H1 (cell line): ENCODE data around the gene ENDOD1. TPM values are rescaled to one million over a fixed set of nuclear protein-coding genes. Genes with fewer than 3 reads are reported as not detected.

Source experiments
- CTCF ChIA-PET: fragments of 300-600 bp; sonication (Branson Sonifier 250); formaldehyde crosslinking; loops from one replicate; lab custom pipeline; 2021; ENCODE audit not compliant: partially characterized antibody; lab: Charles Lee
- POLR2A ChIA-PET: fragments of 300-600 bp; sonication (Branson Sonifier 250); formaldehyde crosslinking; loops from one replicate; lab custom pipeline; 2021; ENCODE audit warnings: inconsistent platforms; ENCODE audit not compliant: partially characterized antibody; lab: Charles Lee
- DNase-seq, 2 experiments: peaks; one replicate each; pipeline versions ENCODE4 v3.0.0 to v3.0.0-alpha.2; 2010 to 2022; ENCODE audit warnings: low spot score in 2 of 2, low read depth in 1 of 2, mixed read lengths in 1 of 2
- FAIRE-seq: peaks from 2 replicates; lab custom pipeline; 2011; peaks lifted over from hg19 to GRCh38; lab: Jason Lieb, UNC
- H2AFZ ChIP-seq: 2 replicates; pipeline ENCODE4 v1.8.1; 2012; ENCODE audit warnings: low read length, inconsistent platforms
- H2AK5ac ChIP-seq: 2 replicates; pipeline ENCODE4 v1.6.1; 2013; ENCODE audit warnings: low read depth, low read length
- H2BK120ac ChIP-seq: replicated peaks from 2 replicates; pipeline ENCODE3; 2013; ENCODE audit warnings: low read depth, low read length, inconsistent platforms
- H2BK12ac ChIP-seq: 2 replicates; pipeline ENCODE4 v1.6.1; 2013; ENCODE audit warnings: low read depth, low read length
- H2BK15ac ChIP-seq: 2 replicates; pipeline ENCODE4 v1.6.1; 2013; ENCODE audit warnings: low read length
- H2BK20ac ChIP-seq: 2 replicates; pipeline ENCODE4 v1.6.1; 2013; ENCODE audit warnings: low read length
- H2BK5ac ChIP-seq: 2 replicates; pipeline ENCODE4 v1.6.1; 2013; ENCODE audit warnings: low read depth, low read length
- H3K14ac ChIP-seq: 2 replicates; pipeline ENCODE4 v1.6.1; 2013; ENCODE audit warnings: inconsistent platforms; ENCODE audit not compliant: insufficient read length
- H3K18ac ChIP-seq: 2 replicates; pipeline ENCODE4 v1.6.1; 2013; ENCODE audit warnings: low read length; ENCODE audit errors: extremely low read depth
- H3K23ac ChIP-seq: 2 replicates; pipeline ENCODE4 v1.6.1; 2013; ENCODE audit warnings: inconsistent platforms; ENCODE audit not compliant: insufficient read length
- H3K23me2 ChIP-seq: 2 replicates; pipeline ENCODE4 v1.6.1; 2013; ENCODE audit warnings: low read depth, low read length
- H3K27ac ChIP-seq: 2 replicates; pipeline ENCODE4 v1.6.1; 2011; ENCODE audit warnings: low read depth, low read length, inconsistent platforms
- H3K27me3 ChIP-seq, 4 experiments: replicated peaks in 1 of 4; 1 replicate in 1 of 4; 2 replicates in 3 of 4; pipeline versions ENCODE4 v1.6.1 to v1.8.1; 2011 to 2013; ENCODE audit warnings: low read length in 3 of 4, mild to moderate bottlenecking in 3 of 4, inconsistent platforms in 2 of 4, mixed read lengths in 2 of 4, moderate library complexity in 1 of 4; ENCODE audit not compliant: control insufficient read depth in 3 of 4, insufficient read depth in 3 of 4; ENCODE audit errors: extremely low read depth in 1 of 4
- H3K36me3 ChIP-seq, 4 experiments: 2 replicates each; pipeline versions ENCODE4 v1.6.1 to v1.8.1; 2011 to 2013; ENCODE audit warnings: mild to moderate bottlenecking in 4 of 4, low read length in 3 of 4, moderate library complexity in 2 of 4, control low read depth in 1 of 4, inconsistent platforms in 1 of 4; ENCODE audit not compliant: insufficient read depth in 4 of 4, control insufficient read depth in 2 of 4
- H3K4ac ChIP-seq: replicated peaks from 2 replicates; pipeline ENCODE3; 2013; ENCODE audit warnings: low read length, low read depth, mixed read lengths, inconsistent platforms; ENCODE audit not compliant: insufficient read length
- H3K4me1 ChIP-seq, 4 experiments: replicated peaks in 1 of 4; 1 replicate in 1 of 4; 2 replicates in 3 of 4; pipeline versions ENCODE4 v1.6.1 to v1.8.1; 2011 to 2013; ENCODE audit warnings: low read length in 3 of 4, inconsistent platforms in 2 of 4, mixed read lengths in 1 of 4; ENCODE audit not compliant: insufficient read depth in 4 of 4, control insufficient read depth in 3 of 4
- H3K4me2 ChIP-seq, 2 experiments: 2 replicates each; pipeline versions ENCODE4 v1.6.1 to v1.8.1; 2011 to 2013; ENCODE audit warnings: low read depth in 2 of 2, low read length in 2 of 2, control low read depth in 1 of 2, inconsistent platforms in 1 of 2, mild to moderate bottlenecking in 1 of 2; ENCODE audit not compliant: insufficient read depth in 1 of 2
- H3K4me3 ChIP-seq, 4 experiments: fragments of 200-600, 300-600 bp in 1 of 4; sonication (generic), shearing (Covaris generic), sonication (Bioruptor Twin) in 1 of 4; 2 replicates each; pipeline versions ENCODE4 v1.5.1 to v1.8.1; 2011 to 2016; ENCODE audit warnings: low read length in 4 of 4, low read depth in 3 of 4, control low read depth in 2 of 4, inconsistent platforms in 2 of 4, mild to moderate bottlenecking in 2 of 4, mixed read lengths in 1 of 4, moderate library complexity in 1 of 4; ENCODE audit not compliant: insufficient read depth in 2 of 4; ENCODE audit errors: extremely low read depth in 1 of 4
- H3K56ac ChIP-seq: replicated peaks from 2 replicates; pipeline ENCODE3; 2013; ENCODE audit warnings: low read depth, mild to moderate bottlenecking, mixed read lengths, low read length, inconsistent platforms; ENCODE audit not compliant: insufficient read length
- H3K79me1 ChIP-seq: 2 replicates; pipeline ENCODE4 v1.6.1; 2013; ENCODE audit warnings: low read depth, low read length, control low read depth
- H3K79me2 ChIP-seq, 2 experiments: 2 replicates each; pipeline versions ENCODE4 v1.6.1 to v1.8.1; 2012 to 2013; ENCODE audit warnings: low read length in 2 of 2, mild to moderate bottlenecking in 2 of 2, inconsistent platforms in 1 of 2; ENCODE audit not compliant: insufficient read depth in 2 of 2, control insufficient read depth in 1 of 2
- H3K9ac ChIP-seq, 4 experiments: replicated peaks in 1 of 4; 1 replicate in 1 of 4; 2 replicates in 3 of 4; pipeline versions ENCODE4 v1.6.1 to v1.8.1; 2011 to 2013; ENCODE audit warnings: low read depth in 3 of 4, low read length in 3 of 4, control low read depth in 2 of 4, mild to moderate bottlenecking in 2 of 4, moderate library complexity in 2 of 4, inconsistent platforms in 1 of 4; ENCODE audit errors: extremely low read depth in 1 of 4
- H3K9me3 ChIP-seq, 2 experiments: 2 replicates each; pipeline versions ENCODE4 v1.6.1 to v1.8.1; 2012 to 2013; ENCODE audit warnings: mild to moderate bottlenecking in 2 of 2, moderate library complexity in 2 of 2, control low read depth in 1 of 2, inconsistent platforms in 1 of 2, low read depth in 1 of 2, low read length in 1 of 2, mixed read lengths in 1 of 2; ENCODE audit not compliant: insufficient read depth in 2 of 2
- H4K20me1 ChIP-seq, 2 experiments: replicated peaks in 1 of 2; 2 replicates each; pipeline versions ENCODE3 to v1.8.1; 2011 to 2013; ENCODE audit warnings: inconsistent platforms in 2 of 2, low read length in 2 of 2, mild to moderate bottlenecking in 1 of 2; ENCODE audit not compliant: insufficient read depth in 2 of 2, control insufficient read depth in 1 of 2
- H4K5ac ChIP-seq: 2 replicates; pipeline ENCODE4 v1.6.1; 2013; ENCODE audit warnings: low read length, low read depth, mixed read lengths, inconsistent platforms; ENCODE audit not compliant: insufficient read length
- H4K8ac ChIP-seq: 2 replicates; pipeline ENCODE4 v1.8.0; 2013; ENCODE audit warnings: mild to moderate bottlenecking, moderate library complexity, low read length, inconsistent platforms; ENCODE audit not compliant: insufficient read depth; ENCODE audit errors: extremely low read depth
- H4K91ac ChIP-seq: replicated peaks from 2 replicates; pipeline ENCODE3; 2013; ENCODE audit warnings: low read length, mixed read lengths, inconsistent platforms; ENCODE audit not compliant: insufficient read length
- CEBPB ChIP-seq: IDR thresholded peaks from 2 replicates; pipeline ENCODE4 v1.6.1; 2012; ENCODE audit warnings: low read depth, low read length
- FOSL1 ChIP-seq: IDR thresholded peaks from 2 replicates; pipeline ENCODE4 v1.6.1; 2011; ENCODE audit warnings: mild to moderate bottlenecking, low read depth, low read length, moderate library complexity; ENCODE audit not compliant: insufficient read depth
- SAP30 ChIP-seq: fragments of 300-600 bp; sonication (generic); IDR thresholded peaks from 2 replicates; pipeline ENCODE4 v1.7.1; 2012; ENCODE audit warnings: low read length, moderate library complexity, mild to moderate bottlenecking, inconsistent platforms; ENCODE audit not compliant: insufficient read depth, insufficient replicate concordance
- WGBS, 2 experiments: shearing (Covaris generic) in 1 of 2; methylation state at CpG; one replicate each; pipeline versions ENCODE4 v1.1.6 to v1.1.7; 2013 to 2015; ENCODE audit warnings: low lambda C conversion rate in 2 of 2, mixed read lengths in 2 of 2, inconsistent platforms in 1 of 2, low coverage in 1 of 2, missing lambda C conversion rate in 1 of 2; ENCODE audit not compliant: insufficient replicate concordance in 2 of 2, insufficient coverage in 1 of 2, insufficient read length in 1 of 2; ENCODE audit errors: extremely low coverage in 1 of 2, missing lambda C conversion rate in 1 of 2; 5-methylcytosine and 5-hydroxymethylcytosine counted together
- polyA plus RNA-seq, 7 experiments: library from polyadenylated mRNA; depleted of rRNA in 3 of 7; stranded (reverse) in 5 of 7; unstranded in 2 of 7; fragments of >200 nt in 5 of 7; fragments of 200-250 nt in 2 of 7; gene quantifications; 1 replicate in 5 of 7; 2 replicates in 1 of 7; 4 replicates in 1 of 7; pipeline versions ENCODE4 v1.2.1 to v1.2.3, GENCODE V29; 2011 to 2013; ENCODE audit warnings: missing spikeins in 2 of 7, mixed read lengths in 2 of 7
- total RNA-seq: library from RNA; stranded (reverse); fragmentation: NEBNext Ultra II Directional; extraction: Animal tissue kit (Norgen Biotek cat#: 25700); gene quantifications from 2 replicates; pipeline ENCODE4 v1.2.1, GENCODE V29; 2021

ENDOD1 gene
- total and polyA plus RNA-seq, 2 of the 8 experiments (the other 6 are each of a cell fraction or from before 2014, with no cell fraction given), result 1.2 to 2.5 TPM

DNA sequence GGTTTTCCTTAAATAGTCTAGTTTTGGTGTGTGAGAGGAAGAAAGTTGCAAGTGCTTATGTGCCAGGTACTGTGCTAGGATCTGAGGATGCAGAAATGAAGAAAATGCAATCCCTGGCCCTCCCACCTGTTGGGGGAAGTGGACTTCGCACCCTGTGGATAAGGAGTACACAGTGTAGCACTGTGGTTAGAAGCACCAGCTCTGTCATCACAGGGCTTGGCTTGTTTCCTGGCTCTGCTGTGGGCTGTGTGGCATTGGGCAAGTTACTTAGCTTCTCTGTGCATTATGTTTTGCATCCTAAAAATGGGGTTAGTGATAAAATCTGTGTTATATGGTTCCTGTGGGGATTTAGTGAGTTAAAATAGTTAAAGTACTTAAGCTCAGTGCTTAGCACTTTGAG lies 68.2 kb downstream of the ENDOD1 start:
- H3K79me2 ChIP-seq, result no peaks in the 10 kb centered on the region
- TF ChIP-seq SAP30, result no peak
- no peak for TF ChIP-seq CEBPB
- no peak for TF ChIP-seq FOSL1
- TF ChIP-seq, all 59 proteins: peak for 0
- Histone ChIP-seq H2BK15ac (no peak overlapping the region), H3K36me3 (no peaks in the 10 kb centered on the region), H3K9ac (no peak overlapping the region), H3K23me2 (no peaks in the 10 kb centered on the region), H3K4me3 (no peak overlapping the region), H4K8ac (no peak overlapping the region), H3K56ac (no peak overlapping the region), H3K4me1 (no peaks in the 10 kb centered on the region), H4K91ac (no peak overlapping the region), H2AK5ac (no peak overlapping the region; the same call in 1 of the 2 replicates), H3K14ac (no peak overlapping the region), H4K5ac (no peak overlapping the region), H3K23ac (no peak overlapping the region), H3K27ac (no peak overlapping the region), H3K4me2 (no peak overlapping the region), H2BK120ac (no peak overlapping the region), H3K4ac (no peak overlapping the region), H2AFZ (no peak overlapping the region), H2BK20ac (no peak overlapping the region), H3K18ac (no peak overlapping the region), H3K9me3 (no peaks in the 10 kb centered on the region; a peak in 1 of 4 replicates), H2BK12ac (no peak overlapping the region), H3K27me3 (no peaks in the 10 kb centered on the region), H4K20me1 (no peaks in the 10 kb centered on the region), H3K79me1 (no peaks in the 10 kb centered on the region), H2BK5ac (no peak overlapping the region)
- POLR2A ChIA-PET, result interaction anchor here (1.0 kb wide), 1 partner anchor 72 kb away, joined by 3 read pairs; no protein-coding TSS in a partner anchor
- WGBS, 2 experiments, result 100% methylated on average over 1 of the region's 1 CpG; no CpG with 5 or more reads in 1 of the 2 experiments
- FAIRE-seq, result no peak
- CTCF ChIA-PET, result interaction anchor here (0.5 to 17.5 kb wide), 28 partner anchors 13 to 607 kb away, joined by 3 to 407 read pairs (median 5); partner anchors contain the start of gene SESN3
- no peak for DNase-seq
